GM12878 (cell line): ENCODE results near the gene INO80C.

Source experiments
- BHLHE40 ChIP-seq, 2 experiments: fragments of 450-650 bp in 1 of 2; IDR thresholded peaks; 2 replicates each; pipeline ENCODE4 v1.6.1; 2011 to 2017; ENCODE audit warnings: low read depth in 2 of 2, borderline replicate concordance in 1 of 2, improper control_type of control experiment in 1 of 2, low read length in 1 of 2, mild to moderate bottlenecking in 1 of 2
- CBFB ChIP-seq: IDR thresholded peaks from 2 replicates; pipeline ENCODE4 v1.6.1; 2016; ENCODE audit warnings: antibody characterized with exemption, low read depth
- CBX5 ChIP-seq: sonication (generic); IDR thresholded peaks from 2 replicates; pipeline ENCODE4 v1.6.1; 2016; ENCODE audit warnings: low read depth, moderate library complexity, mild to moderate bottlenecking, inconsistent platforms
- CTCF ChIP-seq, 3 experiments: IDR thresholded peaks in 2 of 3; conservative IDR thresholded peaks in 1 of 3; 2 replicates each; pipeline ENCODE4 v1.5.1; 2011; ENCODE audit warnings: low read depth in 3 of 3, low read length in 3 of 3, mild to moderate bottlenecking in 3 of 3, control low read depth in 2 of 3, moderate library complexity in 2 of 3, inconsistent platforms in 1 of 3, mixed read lengths in 1 of 3; ENCODE audit not compliant: control insufficient read depth in 2 of 3, insufficient read depth in 1 of 3; ENCODE audit errors: extremely low read depth in 1 of 3
- EZH2 ChIP-seq: IDR thresholded peaks from 2 replicates; pipeline ENCODE4 v1.6.1; 2012; ENCODE audit warnings: low read depth, mild to moderate bottlenecking, control low read depth, inconsistent platforms, low read length, borderline replicate concordance; ENCODE audit not compliant: control insufficient read depth
- NFYB ChIP-seq: IDR thresholded peaks from 2 replicates; pipeline ENCODE4 v1.6.1; 2011; ENCODE audit warnings: low read depth, mild to moderate bottlenecking, low read length, improper control_type of control experiment, moderate library complexity; ENCODE audit not compliant: insufficient read depth
- RCOR1 ChIP-seq: conservative IDR thresholded peaks from 2 replicates; pipeline ENCODE4 v1.6.1; 2012; ENCODE audit warnings: low read depth, low read length, improper control_type of control experiment
- SMAD5 ChIP-seq: IDR thresholded peaks from 2 replicates; pipeline ENCODE4 v1.6.1; 2016; ENCODE audit warnings: antibody characterized with exemption, low read depth
- SPI1 ChIP-seq: IDR thresholded peaks from 2 replicates; pipeline ENCODE4 v1.6.1; 2011; ENCODE audit warnings: low read depth, mild to moderate bottlenecking, low read length, moderate library complexity, borderline replicate concordance; ENCODE audit not compliant: insufficient read depth
- TBL1XR1 ChIP-seq: IDR thresholded peaks from 2 replicates; pipeline ENCODE4 v1.6.1; 2012; ENCODE audit warnings: low read depth, low read length, improper control_type of control experiment
- ZNF207 ChIP-seq: fragments of 450-650 bp; IDR thresholded peaks from 2 replicates; pipeline ENCODE4 v1.6.1; 2014; ENCODE audit warnings: antibody characterized with exemption, mild to moderate bottlenecking, borderline replicate concordance
- TF ChIP-seq, protein P1 (sequence below): IDR thresholded peaks from 2 replicates; pipeline ENCODE4 v1.6.1; 2012; ENCODE audit warnings: low read depth, low read length, improper control_type of control experiment
- TF ChIP-seq, protein P2 (sequence below): fragments of 450-650 bp; IDR thresholded peaks from 2 replicates; pipeline ENCODE4 v1.6.1; 2016; ENCODE audit warnings: mild to moderate bottlenecking, moderate library complexity, borderline replicate concordance

DNA sequence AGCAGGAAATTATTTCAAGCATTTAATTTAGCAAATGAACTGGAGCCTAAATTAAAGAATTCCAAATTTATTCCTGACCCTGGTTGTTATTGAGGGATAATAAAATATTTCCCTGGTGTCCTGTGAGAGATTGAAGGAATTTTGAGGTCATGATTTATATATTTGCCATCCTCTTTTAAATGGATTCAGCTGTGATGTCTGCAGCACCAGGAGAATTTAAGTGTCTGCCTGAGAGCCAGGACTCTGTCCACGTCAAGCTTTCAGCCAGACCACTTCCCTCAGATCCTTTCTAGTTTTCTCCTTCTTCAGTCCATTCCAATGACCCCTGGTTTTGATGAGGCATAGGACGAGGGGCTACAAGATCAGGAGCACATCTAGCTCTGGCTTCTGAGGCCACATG, 59.9 kb downstream of the INO80C start:
- TF ChIP-seq BHLHE40 (IDR thresholded peaks at IDR 0.05; ENCODE audit: borderline replicate concordance in 1 of 2, low read depth in 2 of 2, low read length in 1 of 2) = no peak
- TF ChIP-seq CTCF (IDR thresholded peaks at IDR 0.05 in 2 of 3, conservative IDR thresholded peaks at IDR 0.05 in 1 of 3; ENCODE audit: control insufficient read depth in 2 of 3, extremely low read depth in 1 of 3, insufficient read depth in 1 of 3, low read depth in 3 of 3, low read length in 3 of 3) = no peak
- TF ChIP-seq ZNF207 = no peak
- TF ChIP-seq, protein P1, sequence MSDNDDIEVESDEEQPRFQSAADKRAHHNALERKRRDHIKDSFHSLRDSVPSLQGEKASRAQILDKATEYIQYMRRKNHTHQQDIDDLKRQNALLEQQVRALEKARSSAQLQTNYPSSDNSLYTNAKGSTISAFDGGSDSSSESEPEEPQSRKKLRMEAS = no peak
- no peak for TF ChIP-seq EZH2
- TF ChIP-seq RCOR1 = no peak
- no peak for TF ChIP-seq CBFB
- TF ChIP-seq CBX5 = no peak
- no peak for TF ChIP-seq SPI1
- no peak for TF ChIP-seq NFYB
- TF ChIP-seq, protein P2, sequence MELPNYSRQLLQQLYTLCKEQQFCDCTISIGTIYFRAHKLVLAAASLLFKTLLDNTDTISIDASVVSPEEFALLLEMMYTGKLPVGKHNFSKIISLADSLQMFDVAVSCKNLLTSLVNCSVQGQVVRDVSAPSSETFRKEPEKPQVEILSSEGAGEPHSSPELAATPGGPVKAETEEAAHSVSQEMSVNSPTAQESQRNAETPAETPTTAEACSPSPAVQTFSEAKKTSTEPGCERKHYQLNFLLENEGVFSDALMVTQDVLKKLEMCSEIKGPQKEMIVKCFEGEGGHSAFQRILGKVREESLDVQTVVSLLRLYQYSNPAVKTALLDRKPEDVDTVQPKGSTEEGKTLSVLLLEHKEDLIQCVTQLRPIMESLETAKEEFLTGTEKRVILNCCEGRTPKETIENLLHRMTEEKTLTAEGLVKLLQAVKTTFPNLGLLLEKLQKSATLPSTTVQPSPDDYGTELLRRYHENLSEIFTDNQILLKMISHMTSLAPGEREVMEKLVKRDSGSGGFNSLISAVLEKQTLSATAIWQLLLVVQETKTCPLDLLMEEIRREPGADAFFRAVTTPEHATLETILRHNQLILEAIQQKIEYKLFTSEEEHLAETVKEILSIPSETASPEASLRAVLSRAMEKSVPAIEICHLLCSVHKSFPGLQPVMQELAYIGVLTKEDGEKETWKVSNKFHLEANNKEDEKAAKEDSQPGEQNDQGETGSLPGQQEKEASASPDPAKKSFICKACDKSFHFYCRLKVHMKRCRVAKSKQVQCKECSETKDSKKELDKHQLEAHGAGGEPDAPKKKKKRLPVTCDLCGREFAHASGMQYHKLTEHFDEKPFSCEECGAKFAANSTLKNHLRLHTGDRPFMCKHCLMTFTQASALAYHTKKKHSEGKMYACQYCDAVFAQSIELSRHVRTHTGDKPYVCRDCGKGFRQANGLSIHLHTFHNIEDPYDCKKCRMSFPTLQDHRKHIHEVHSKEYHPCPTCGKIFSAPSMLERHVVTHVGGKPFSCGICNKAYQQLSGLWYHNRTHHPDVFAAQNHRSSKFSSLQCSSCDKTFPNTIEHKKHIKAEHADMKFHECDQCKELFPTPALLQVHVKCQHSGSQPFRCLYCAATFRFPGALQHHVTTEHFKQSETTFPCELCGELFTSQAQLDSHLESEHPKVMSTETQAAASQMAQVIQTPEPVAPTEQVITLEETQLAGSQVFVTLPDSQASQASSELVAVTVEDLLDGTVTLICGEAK = no peak
- no peak for TF ChIP-seq SMAD5
- no peak for TF ChIP-seq TBL1XR1
